Large intestine (tissue), 12 donors: ENCODE data around the gene SLC35F2. TPM values are rescaled to one million over a fixed set of nuclear protein-coding genes. Genes with fewer than 3 reads are reported as not detected.
"Not testable (repeated sequence)": the region's sequence is repeated elsewhere in the genome, so short reads cannot be mapped to it uniquely, and the experiment has no call there.

Experiments
- DNase-seq, 2 donors: peaks; one replicate each; pipeline versions ENCODE4 v3.0.0 to v3.0.0-alpha.2; 2013
- H3K27ac ChIP-seq: one replicate; pipeline ENCODE4 v1.5.1; 2013; ENCODE audit warnings: low read length
- H3K27me3 ChIP-seq: 2 replicates; pipeline ENCODE4 v1.6.1; 2013; ENCODE audit warnings: low read length; ENCODE audit not compliant: control insufficient read depth, insufficient read depth
- H3K36me3 ChIP-seq: 2 replicates; pipeline ENCODE4 v1.6.1; 2013; ENCODE audit warnings: low read length; ENCODE audit not compliant: control insufficient read depth, insufficient read depth
- H3K4me1 ChIP-seq: one replicate; pipeline ENCODE4 v1.6.1; 2013; ENCODE audit warnings: low read length; ENCODE audit not compliant: control insufficient read depth, insufficient read depth
- H3K4me3 ChIP-seq: one replicate; pipeline ENCODE4 v1.5.1; 2013; ENCODE audit warnings: low read length
- H3K9me3 ChIP-seq: one replicate; pipeline ENCODE4 v1.6.1; 2013; ENCODE audit warnings: mild to moderate bottlenecking, low read depth, low read length, moderate library complexity; ENCODE audit not compliant: control insufficient read depth
- WGBS: methylation state at CpG from one replicate; pipeline ENCODE4 v1.1.5; 2013; ENCODE audit warnings: low lambda C conversion rate; ENCODE audit not compliant: insufficient coverage; 5-methylcytosine and 5-hydroxymethylcytosine counted together
- long read RNA-seq, 11 donors: transcript quantifications; one replicate each; lab custom pipeline, GENCODE V29; 2026
- polyA plus RNA-seq: library from polyadenylated mRNA; unstranded; fragments of 120-200 nt; gene quantifications from one replicate; pipeline ENCODE4 v1.2.1, GENCODE V29; 2013

SLC35F2 gene
- 12.5 TPM for polyA plus RNA-seq
- long read RNA-seq, donor 1, result 0 reads
- long read RNA-seq, donor 2, partial matches to known transcripts, result 0 of 1 reads
- long read RNA-seq, donor 2, other reads (novel, unspliced or antisense), result 0 of 1 reads
- long read RNA-seq, donor 3, result 0 reads
- long read RNA-seq, donor 4, partial matches to known transcripts, result 0 of 1 reads
- long read RNA-seq, donor 4, other reads (novel, unspliced or antisense), result 0 of 1 reads
- long read RNA-seq, donor 5, result 0 reads
- long read RNA-seq, donor 6, partial matches to known transcripts, result 0 of 3 reads
- long read RNA-seq, donor 6, other reads (novel, unspliced or antisense), result 0 of 3 reads
- long read RNA-seq, donor 7, partial matches to known transcripts, result 0 of 2 reads
- long read RNA-seq, donor 7, other reads (novel, unspliced or antisense), result 0 of 2 reads
- long read RNA-seq, donor 8, partial matches to known transcripts, result 0 of 2 reads
- long read RNA-seq, donor 8, other reads (novel, unspliced or antisense), result 0 of 2 reads
- long read RNA-seq, donor 9, result 0 reads
- long read RNA-seq, donor 10, partial matches to known transcripts, result 0 of 4 reads
- long read RNA-seq, donor 10, other reads (novel, unspliced or antisense), result 0 of 4 reads
- long read RNA-seq, donor 11, partial matches to known transcripts, result 0 of 2 reads
- long read RNA-seq, donor 11, other reads (novel, unspliced or antisense), result 0 of 2 reads

- Histone ChIP-seq H3K27me3 (peaks cover 10% of the 10 kb centered on the region), H3K4me1 (peaks cover 4% of the 10 kb centered on the region), H3K9me3 (no peaks in the 10 kb centered on the region), H3K27ac (peak within 1 kb of the TSS; percentile 62), H3K36me3 (no peaks in the 10 kb centered on the region), H3K4me3 (peak within 1 kb of the TSS; percentile 61)
- no CpG with 5 or more reads among the region's 73 CpGs for WGBS
- peak; percentile 42 to 85 for DNase-seq
These were observed at the start of gene SLC35F2 for GRCh38 chr11:107858217-107859070. Gene SLC35F2, minus strand, starts transcription at chr11:107858787. Its CDS starts 20 bp downstream, at chr11:107858767.

DNA sequence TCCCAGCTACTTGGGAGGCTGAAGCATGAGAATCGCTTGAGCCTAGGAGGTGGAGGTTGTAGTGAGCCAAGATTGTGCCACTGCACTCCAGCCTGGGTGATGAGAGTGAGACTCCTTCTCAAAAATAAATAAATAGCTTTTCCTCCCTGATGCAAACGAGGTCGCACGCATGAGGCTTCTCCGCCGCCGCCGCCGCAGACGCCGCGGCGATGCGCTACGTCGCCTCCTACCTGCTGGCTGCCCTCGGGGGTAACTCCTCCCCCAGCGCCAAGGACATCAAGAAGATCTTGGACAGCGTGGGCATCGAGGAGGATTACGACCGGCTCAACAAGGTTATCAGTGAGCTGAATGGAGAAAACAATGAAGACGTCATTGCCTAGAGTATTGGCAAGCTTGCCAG, 49.6 kb upstream of the SLC35F2 start:
- no peaks in the 10 kb centered on the region for H3K4me1 ChIP-seq

GRCh38 chr11:107898270-107898669, 39.7 kb upstream of the SLC35F2 start:
- H3K4me3 ChIP-seq, result no peak overlapping the region
- no peaks in the 10 kb centered on the region for H3K36me3 ChIP-seq
- H3K27me3 ChIP-seq, result no peaks in the 10 kb centered on the region
- H3K4me1 ChIP-seq, result no peaks in the 10 kb centered on the region
- DNase-seq, result peak in 1 of 2 donors; percentile 14
- H3K27ac ChIP-seq, result no peak overlapping the region
- 60% methylated on average over 1 of the region's 1 CpG for WGBS
- no peaks in the 10 kb centered on the region for H3K9me3 ChIP-seq

More for the DNA sequence above, 49.6 kb upstream of the SLC35F2 start:
- Histone ChIP-seq H3K4me3 (no peak overlapping the region), H3K9me3 (peaks cover 7% of the 10 kb centered on the region), H3K36me3 (no peaks in the 10 kb centered on the region), H3K27me3 (peaks cover 18% of the 10 kb centered on the region), H3K27ac (no peak overlapping the region)
- DNase-seq, result no peak
- WGBS, result 60% methylated on average over 1 of the region's 23 CpGs

DNA sequence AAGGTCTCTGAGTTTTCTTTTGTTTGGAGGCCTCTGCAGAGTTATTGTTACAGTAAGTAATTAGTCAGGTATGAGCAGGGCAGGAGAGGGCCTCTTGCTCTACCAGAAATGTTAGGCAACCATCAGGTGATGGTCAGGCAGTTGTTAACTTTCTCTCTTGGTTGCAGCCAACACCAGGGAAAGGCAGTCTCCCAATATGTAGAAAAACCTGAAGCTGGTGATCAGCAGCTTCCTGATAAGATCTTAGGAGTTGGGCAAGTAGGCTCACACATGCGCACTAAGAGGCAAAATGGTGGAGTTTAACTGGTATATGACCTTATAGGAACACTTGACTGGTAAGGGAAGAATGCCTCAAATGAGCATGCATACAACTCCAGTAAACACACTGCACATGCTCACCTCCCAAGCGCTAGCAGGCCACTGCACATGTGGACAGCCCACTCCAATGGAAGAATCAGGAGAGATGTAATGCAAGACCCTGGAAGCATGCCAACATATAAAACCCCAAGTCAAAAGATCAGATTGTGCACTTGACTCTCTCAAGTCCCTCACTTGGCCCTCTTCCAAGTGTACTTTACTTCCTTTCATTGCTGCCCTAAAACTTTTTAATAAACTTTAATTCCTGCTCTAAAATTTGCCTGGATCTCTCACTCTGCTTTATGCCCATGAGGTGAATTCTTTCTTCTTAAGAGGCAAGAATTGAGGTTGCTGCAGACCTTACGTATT, 23.7 kb upstream of the SLC35F2 start:
- Histone ChIP-seq H3K36me3 (no peaks in the 10 kb centered on the region), H3K27me3 (no peaks in the 10 kb centered on the region), H3K27ac (no peak overlapping the region), H3K9me3 (no peaks in the 10 kb centered on the region), H3K4me3 (no peak overlapping the region), H3K4me1 (no peaks in the 10 kb centered on the region)
- no peak for DNase-seq
- no CpG with 5 or more reads among the region's 3 CpGs for WGBS

DNA sequence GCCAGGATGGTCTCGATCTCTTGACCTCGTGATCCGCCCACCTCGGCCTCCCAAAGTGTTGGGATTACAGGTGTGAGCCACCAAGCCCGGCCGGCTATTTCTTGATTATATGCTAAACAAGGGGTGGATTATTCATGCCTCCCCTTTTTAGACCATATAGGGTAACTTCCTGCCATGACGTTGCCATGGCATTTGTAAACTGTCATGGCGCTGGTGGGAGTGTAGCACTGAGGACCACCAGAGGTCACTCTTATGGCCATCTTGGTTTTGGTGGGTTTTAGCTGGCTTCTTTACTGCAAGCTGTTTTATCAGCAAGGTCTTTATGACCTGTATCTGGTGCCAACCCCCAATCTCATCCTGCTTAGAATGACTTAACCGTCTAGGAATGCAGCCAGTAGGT, 22.9 kb upstream of the SLC35F2 start:
- H3K36me3 ChIP-seq, DNase-seq, H3K27me3 ChIP-seq, H3K4me3 ChIP-seq, H3K9me3 ChIP-seq, H3K27ac ChIP-seq, H3K4me1 ChIP-seq: not testable (repeated sequence)
- WGBS, result no CpG with 5 or more reads among the region's 9 CpGs

- H3K4me3 ChIP-seq, result no peak overlapping the region
- DNase-seq, result no peak
- H3K27ac ChIP-seq, result no peak overlapping the region
- no peaks in the 10 kb centered on the region for H3K27me3 ChIP-seq
- no peaks in the 10 kb centered on the region for H3K4me1 ChIP-seq
- no peaks in the 10 kb centered on the region for H3K36me3 ChIP-seq
- 67% methylated on average over 1 of the region's 2 CpGs for WGBS
- no peaks in the 10 kb centered on the region for H3K9me3 ChIP-seq
These were observed 17.6 kb upstream of the SLC35F2 start for GRCh38 chr11:107876141-107876540.

DNA sequence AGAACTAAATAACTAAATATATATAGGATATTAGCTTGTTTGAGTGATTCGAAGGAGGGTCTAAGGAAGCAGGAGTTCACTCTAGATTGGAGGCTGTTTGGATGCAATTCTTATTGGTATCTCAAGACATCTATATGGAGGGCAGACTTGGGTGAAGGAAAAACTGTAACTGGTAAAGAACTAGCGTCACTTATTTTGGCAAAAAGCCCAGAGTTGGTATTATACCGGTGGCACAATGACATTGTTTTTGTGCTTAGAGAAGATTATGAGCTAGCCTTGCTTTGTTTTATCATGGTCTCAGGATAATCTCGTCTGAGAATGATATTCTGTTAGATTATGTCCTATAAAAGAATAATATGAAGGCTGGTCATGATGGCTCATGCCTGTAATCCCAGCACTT, 6.0 kb upstream of the SLC35F2 start:
- H3K27me3 ChIP-seq, result peaks cover under 1% of the 10 kb centered on the region
- no peaks in the 10 kb centered on the region for H3K9me3 ChIP-seq
- no peaks in the 10 kb centered on the region for H3K4me1 ChIP-seq
- no peak for DNase-seq
- no peak overlapping the region for H3K27ac ChIP-seq
- no peak overlapping the region for H3K4me3 ChIP-seq
- no peaks in the 10 kb centered on the region for H3K36me3 ChIP-seq
- WGBS, result 86% methylated on average over 1 of the region's 4 CpGs

- Histone ChIP-seq H3K36me3 (no peaks in the 10 kb centered on the region), H3K27ac (no peak overlapping the region), H3K9me3 (no peaks in the 10 kb centered on the region), H3K27me3 (peaks cover 10% of the 10 kb centered on the region), H3K4me3 (no peak overlapping the region), H3K4me1 (peaks cover 4% of the 10 kb centered on the region)
- WGBS, result 70% methylated on average over 2 of the region's 2 CpGs
- no peak for DNase-seq
These were observed 2.1 kb upstream of the SLC35F2 start for GRCh38 chr11:107860688-107861087.

GRCh38 chr11:107860240-107860620, 1.6 kb upstream of the SLC35F2 start:
- 71% methylated on average over 1 of the region's 15 CpGs for WGBS
- H3K36me3 ChIP-seq, result not testable (repeated sequence)

More at GRCh38 chr11:107860240-107860620, 1.6 kb upstream of the SLC35F2 start:
- not testable (repeated sequence) for H3K4me1 ChIP-seq, H3K9me3 ChIP-seq, H3K27ac ChIP-seq, DNase-seq
- Histone ChIP-seq H3K27me3 (peaks cover 10% of the 10 kb centered on the region), H3K4me3 (peak overlapping the region; percentile 61)
